Stomach (tissue), 4 donors: Measurements from ENCODE around the gene CCDC172.

Source experiments
- CTCF ChIP-seq, 7 experiments: fragments of 450-650 bp in 4 of 7; fragments of 200-600 bp in 3 of 7; sonication (generic) in 3 of 7; IDR thresholded peaks; one replicate each; pipeline ENCODE4 v1.5.1; 2016 to 2019; ENCODE audit warnings: antibody characterized with exemption in 7 of 7, control low read depth in 2 of 7, mild to moderate bottlenecking in 1 of 7
- POLR2A ChIP-seq, 4 donors: fragments of 450-650 bp; IDR thresholded peaks; one replicate each; pipeline ENCODE4 v1.6.1; 2016; ENCODE audit warnings: antibody characterized with exemption in 4 of 4, control low read depth in 2 of 4, mild to moderate bottlenecking in 1 of 4, moderate library complexity in 1 of 4
- POLR2AphosphoS5 ChIP-seq, 3 donors: sonication (generic); formaldehyde crosslinking; IDR thresholded peaks; one replicate each; pipeline ENCODE4 v1.6.1; 2016; ENCODE audit warnings: antibody characterized with exemption in 3 of 3

- TF ChIP-seq CTCF (IDR thresholded peaks at IDR 0.05) = no peak
- TF ChIP-seq POLR2A (IDR thresholded peaks at IDR 0.05) = no peak
- no peak for TF ChIP-seq POLR2AphosphoS5 (IDR thresholded peaks at IDR 0.05)
Observed at GRCh38 chr10:116329153-116329552, 4.9 kb downstream of the CCDC172 start.
